ENCODE results near the gene ZMYM4. TPM values are rescaled to one million over a fixed set of nuclear protein-coding genes. Genes with fewer than 3 reads are reported as not detected.

ZMYM4 gene
- total RNA-seq, 6 donors from 2014 or later, result 17.6 to 47.1 (median 38.3) TPM

DNA sequence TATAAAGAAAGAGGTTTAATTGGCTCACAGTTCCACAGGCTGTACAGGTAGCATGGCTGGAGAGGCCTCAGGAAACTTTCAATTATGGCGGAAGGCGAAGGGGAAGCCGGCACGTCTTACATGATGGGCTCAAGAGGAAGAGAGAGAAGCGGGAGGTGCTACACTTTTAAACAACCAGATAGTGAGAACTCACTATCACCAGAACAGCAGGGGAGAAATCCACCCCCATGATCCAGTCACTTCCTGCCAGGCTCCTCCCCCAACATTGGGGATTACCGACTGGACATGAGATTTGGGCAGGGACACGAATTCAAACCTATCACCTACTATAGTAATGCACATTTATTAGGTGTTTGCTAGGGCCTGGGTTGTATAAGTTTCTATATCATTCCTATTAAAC is 117.8 kb downstream of the ZMYM4 start:
- no peaks in the 10 kb centered on the region for H3K9me3 ChIP-seq
- TF ChIP-seq POLR2A (IDR thresholded peaks at IDR 0.05), result no peak
- TF ChIP-seq, protein P1, sequence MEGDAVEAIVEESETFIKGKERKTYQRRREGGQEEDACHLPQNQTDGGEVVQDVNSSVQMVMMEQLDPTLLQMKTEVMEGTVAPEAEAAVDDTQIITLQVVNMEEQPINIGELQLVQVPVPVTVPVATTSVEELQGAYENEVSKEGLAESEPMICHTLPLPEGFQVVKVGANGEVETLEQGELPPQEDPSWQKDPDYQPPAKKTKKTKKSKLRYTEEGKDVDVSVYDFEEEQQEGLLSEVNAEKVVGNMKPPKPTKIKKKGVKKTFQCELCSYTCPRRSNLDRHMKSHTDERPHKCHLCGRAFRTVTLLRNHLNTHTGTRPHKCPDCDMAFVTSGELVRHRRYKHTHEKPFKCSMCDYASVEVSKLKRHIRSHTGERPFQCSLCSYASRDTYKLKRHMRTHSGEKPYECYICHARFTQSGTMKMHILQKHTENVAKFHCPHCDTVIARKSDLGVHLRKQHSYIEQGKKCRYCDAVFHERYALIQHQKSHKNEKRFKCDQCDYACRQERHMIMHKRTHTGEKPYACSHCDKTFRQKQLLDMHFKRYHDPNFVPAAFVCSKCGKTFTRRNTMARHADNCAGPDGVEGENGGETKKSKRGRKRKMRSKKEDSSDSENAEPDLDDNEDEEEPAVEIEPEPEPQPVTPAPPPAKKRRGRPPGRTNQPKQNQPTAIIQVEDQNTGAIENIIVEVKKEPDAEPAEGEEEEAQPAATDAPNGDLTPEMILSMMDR (IDR thresholded peaks at IDR 0.05), result no peak
- DNase-seq (no peak), ATAC-seq (ENCODE audit: low FRiP score in 2 of 2) (no peak)
- peaks cover 6 to 56% (median 20%) of the 10 kb centered on the region in 4 donors for H3K36me3 ChIP-seq
- no peaks in the 10 kb centered on the region for H3K4me1 ChIP-seq
- no peak overlapping the region for H3K27ac ChIP-seq
- H3K27me3 ChIP-seq, result no peaks in the 10 kb centered on the region
- 92 to 93% methylated on average over 7 of the region's 7 CpGs for whole genome bisulfite sequencing, 2 donors
- H3K4me3 ChIP-seq, result no peak overlapping the region

DNA sequence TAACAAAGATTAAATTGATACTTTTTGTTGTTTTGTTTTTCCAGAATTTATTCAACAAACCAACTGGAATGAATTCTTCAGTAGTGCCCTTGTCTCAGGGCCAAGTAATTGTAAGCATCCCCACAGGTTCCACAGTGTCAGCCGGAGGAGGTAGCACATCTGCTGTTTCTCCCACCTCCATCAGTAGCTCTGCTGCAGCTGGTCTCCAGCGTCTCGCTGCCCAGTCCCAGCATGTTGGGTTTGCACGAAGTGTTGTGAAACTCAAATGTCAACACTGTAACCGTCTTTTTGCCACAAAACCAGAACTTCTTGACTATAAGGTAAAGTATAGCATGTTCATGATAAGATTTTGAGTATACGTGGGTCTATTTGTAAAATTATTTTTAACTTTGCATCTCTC is 118.5 kb downstream of the ZMYM4 start:
- Histone ChIP-seq H3K4me1 (no peaks in the 10 kb centered on the region), H3K9me3 (no peaks in the 10 kb centered on the region), H3K27ac (no peak overlapping the region), H3K4me3 (no peak overlapping the region), H3K27me3 (no peaks in the 10 kb centered on the region), H3K36me3 (peaks cover 4 to 54% (median 22%) of the 10 kb centered on the region in 4 donors)
- TF ChIP-seq, protein P1 (IDR thresholded peaks at IDR 0.05), result no peak
- TF ChIP-seq POLR2AphosphoS5 (IDR thresholded peaks at IDR 0.05) (no peak), EP300 (IDR thresholded peaks at IDR 0.05) (no peak), POLR2A (IDR thresholded peaks at IDR 0.05) (no peak)
- 70 to 84% methylated on average over 6 of the region's 6 CpGs for WGBS, 2 donors
- DNase-seq (no peak), ATAC-seq (ENCODE audit: low FRiP score in 2 of 2) (no peak)

DNA sequence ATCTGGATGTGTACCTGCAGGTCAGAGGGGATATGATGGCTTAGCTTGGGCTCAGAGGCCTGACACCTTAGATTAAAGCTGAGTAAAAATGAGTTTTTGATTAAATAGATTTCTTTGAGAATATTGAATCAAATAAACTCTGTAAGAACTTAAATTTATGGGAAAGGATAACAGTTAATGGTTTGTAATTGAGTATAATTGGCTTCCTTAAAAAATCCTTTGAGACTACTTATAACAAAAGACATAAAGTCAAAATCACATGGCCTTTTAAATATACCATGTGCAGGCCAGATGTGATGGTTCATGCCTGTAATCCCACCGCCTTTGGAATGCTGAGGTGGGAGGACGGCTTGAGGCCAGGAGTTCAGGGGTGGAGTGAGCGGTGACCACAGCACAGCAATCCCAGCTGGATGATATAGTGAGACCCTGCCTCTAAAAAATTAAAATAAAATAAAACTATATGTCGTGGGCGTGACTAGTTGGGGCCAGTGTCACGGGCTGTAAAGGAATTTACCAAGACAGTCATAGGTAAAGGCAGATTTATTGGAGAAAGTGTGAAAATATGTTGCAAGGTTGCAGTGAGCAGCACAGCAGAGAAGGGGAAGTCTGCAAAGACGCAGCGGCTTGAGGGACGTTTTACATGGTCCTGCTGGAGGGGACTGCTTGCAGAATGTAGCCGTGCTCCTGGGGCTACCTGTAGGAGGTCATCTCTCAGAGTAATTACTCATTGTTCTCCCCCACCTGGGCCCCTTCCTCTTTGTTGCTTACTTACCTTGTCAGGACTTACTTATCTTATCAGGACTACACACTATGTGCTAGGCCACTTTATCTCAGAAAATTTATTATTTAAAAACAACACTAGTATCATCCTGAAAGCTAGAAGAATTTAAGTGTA is 122.3 kb downstream of the ZMYM4 start:
- H3K27me3 ChIP-seq, result no peaks in the 10 kb centered on the region
- H3K4me3 ChIP-seq, result no peak overlapping the region
- H3K36me3 ChIP-seq, result peaks cover 4 to 79% (median 41%) of the 10 kb centered on the region in 4 donors
- no peak for DNase-seq
- TF ChIP-seq POLR2A (IDR thresholded peaks at IDR 0.05) (no peak), EP300 (IDR thresholded peaks at IDR 0.05) (no peak), POLR2AphosphoS5 (IDR thresholded peaks at IDR 0.05) (no peak)
- TF ChIP-seq, protein P1 (IDR thresholded peaks at IDR 0.05), result no peak
- ATAC-seq (ENCODE audit: low FRiP score in 2 of 2), result no peak
- H3K4me1 ChIP-seq, result no peaks in the 10 kb centered on the region
- 82 to 85% methylated on average over 10 of the region's 10 CpGs for WGBS, 2 donors
- H3K9me3 ChIP-seq, result no peaks in the 10 kb centered on the region
- H3K27ac ChIP-seq, result no peak overlapping the region

DNA sequence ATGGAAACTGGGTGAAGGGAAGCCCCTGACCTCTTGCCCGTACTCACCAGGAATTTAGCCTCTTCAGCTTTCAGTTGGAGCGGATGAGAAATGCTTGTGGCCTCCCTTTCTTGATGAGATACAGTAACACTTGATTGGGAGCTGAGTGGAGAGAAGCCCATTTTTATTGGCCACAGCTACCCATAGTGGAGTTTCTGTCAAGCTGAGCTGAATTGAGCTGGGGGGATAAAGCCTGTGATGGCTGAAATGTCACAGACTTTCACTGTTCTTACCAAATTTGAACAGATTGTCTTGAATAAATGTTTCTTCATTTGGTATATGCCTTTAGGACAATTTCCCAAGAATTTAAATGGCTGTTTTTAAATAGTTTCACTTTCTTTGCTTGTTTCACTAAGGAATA is 125.9 kb downstream of the ZMYM4 start:
- TF ChIP-seq EP300 (IDR thresholded peaks at IDR 0.05), result no peak
- no peak for TF ChIP-seq POLR2AphosphoS5 (IDR thresholded peaks at IDR 0.05)
- TF ChIP-seq, protein P1 (IDR thresholded peaks at IDR 0.05), result no peak
- no peak for TF ChIP-seq POLR2A (IDR thresholded peaks at IDR 0.05)
- Histone ChIP-seq H3K27ac (no peak overlapping the region), H3K4me3 (no peak overlapping the region), H3K36me3 (peaks cover 13 to 83% (median 44%) of the 10 kb centered on the region in 4 donors), H3K4me1 (no peaks in the 10 kb centered on the region), H3K27me3 (no peaks in the 10 kb centered on the region), H3K9me3 (no peaks in the 10 kb centered on the region)
- DNase-seq (no peak), ATAC-seq (ENCODE audit: low FRiP score in 2 of 2) (no peak)
- WGBS, 2 donors, result 93 to 97% methylated on average over 2 of the region's 2 CpGs

DNA sequence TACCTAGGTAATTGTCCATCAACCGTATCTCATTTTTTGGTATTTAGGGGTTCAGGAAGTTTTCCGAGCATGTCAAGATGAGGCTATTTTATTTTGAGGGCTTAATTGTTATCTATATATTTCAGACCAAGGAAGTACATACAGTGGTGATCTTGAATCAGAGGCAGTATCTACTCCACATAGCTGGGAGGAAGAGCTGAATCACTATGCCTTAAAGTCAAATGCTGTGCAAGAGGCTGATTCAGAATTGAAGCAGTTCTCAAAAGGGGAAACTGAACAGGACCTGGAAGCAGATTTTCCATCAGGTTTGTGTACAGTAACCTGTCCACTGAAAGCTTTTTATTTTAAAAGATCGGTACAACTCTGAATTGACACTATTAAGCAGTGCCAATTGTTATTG is 130.2 kb downstream of the ZMYM4 start:
- H3K27me3 ChIP-seq, result no peaks in the 10 kb centered on the region
- peaks cover 17 to 92% (median 47%) of the 10 kb centered on the region in 4 donors for H3K36me3 ChIP-seq
- H3K4me1 ChIP-seq, result no peaks in the 10 kb centered on the region
- no peaks in the 10 kb centered on the region for H3K9me3 ChIP-seq
- no peak overlapping the region for H3K27ac ChIP-seq
- WGBS, 2 donors, result 88 to 94% methylated on average over 3 of the region's 3 CpGs
- no peak overlapping the region for H3K4me3 ChIP-seq
- DNase-seq, result no peak
- TF ChIP-seq, protein P1 (IDR thresholded peaks at IDR 0.05), result no peak
- TF ChIP-seq POLR2AphosphoS5 (IDR thresholded peaks at IDR 0.05) (no peak), EP300 (IDR thresholded peaks at IDR 0.05) (no peak), POLR2A (IDR thresholded peaks at IDR 0.05) (no peak)
- no peak for ATAC-seq (ENCODE audit: low FRiP score in 2 of 2)

Measured in upper lobe of left lung (tissue), 6 donors.